ENCODE measurements around the gene MEIOB. TPM values are rescaled to one million over a fixed set of nuclear protein-coding genes. Genes with fewer than 3 reads are reported as not detected.

MEIOB gene
- polyA plus RNA-seq, 4 donors: 0.25 to 3.1 (median 1.00) TPM

DNA sequence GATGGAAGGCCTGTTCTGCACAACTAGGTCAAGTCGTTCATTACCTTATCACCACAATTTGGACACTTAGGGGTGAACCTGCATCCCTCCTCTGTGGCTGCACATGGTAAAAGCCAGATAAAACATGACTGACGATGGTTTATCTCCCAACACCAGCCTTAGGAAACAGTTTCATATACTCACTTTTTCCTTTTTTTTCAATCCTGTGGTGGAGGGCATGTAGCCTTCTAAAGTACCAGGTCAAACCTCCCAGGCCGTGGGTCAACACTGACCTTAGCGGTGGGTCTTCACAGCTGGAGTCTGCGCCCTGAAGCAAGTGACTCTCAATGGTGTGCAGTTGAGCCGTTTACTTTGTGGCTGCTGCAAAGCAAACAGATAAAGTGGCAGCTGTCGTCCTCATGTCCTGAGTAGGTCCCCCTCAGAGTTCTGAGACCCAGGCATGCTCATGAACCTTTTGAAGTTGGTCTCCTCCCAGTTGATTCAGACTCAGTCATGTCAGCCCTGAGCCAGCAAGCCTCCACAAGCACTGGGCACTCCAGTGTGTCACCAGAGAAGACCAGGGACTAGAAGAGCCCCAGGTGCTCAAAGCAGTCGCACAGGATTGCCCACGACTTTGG, 39.0 kb downstream of the MEIOB start:
- no peak for DNase-seq (ENCODE audit: low read depth in 4 of 4, low spot score in 3 of 4)

GRCh38 chr16:1831186-1832075, 40.5 kb downstream of the MEIOB start:
- no peak for DNase-seq (ENCODE audit: low read depth in 4 of 4, low spot score in 3 of 4)

GRCh38 chr16:1830213-1830612, 41.8 kb downstream of the MEIOB start:
- DNase-seq (ENCODE audit: low read depth in 4 of 4, low spot score in 3 of 4): no peak

DNA sequence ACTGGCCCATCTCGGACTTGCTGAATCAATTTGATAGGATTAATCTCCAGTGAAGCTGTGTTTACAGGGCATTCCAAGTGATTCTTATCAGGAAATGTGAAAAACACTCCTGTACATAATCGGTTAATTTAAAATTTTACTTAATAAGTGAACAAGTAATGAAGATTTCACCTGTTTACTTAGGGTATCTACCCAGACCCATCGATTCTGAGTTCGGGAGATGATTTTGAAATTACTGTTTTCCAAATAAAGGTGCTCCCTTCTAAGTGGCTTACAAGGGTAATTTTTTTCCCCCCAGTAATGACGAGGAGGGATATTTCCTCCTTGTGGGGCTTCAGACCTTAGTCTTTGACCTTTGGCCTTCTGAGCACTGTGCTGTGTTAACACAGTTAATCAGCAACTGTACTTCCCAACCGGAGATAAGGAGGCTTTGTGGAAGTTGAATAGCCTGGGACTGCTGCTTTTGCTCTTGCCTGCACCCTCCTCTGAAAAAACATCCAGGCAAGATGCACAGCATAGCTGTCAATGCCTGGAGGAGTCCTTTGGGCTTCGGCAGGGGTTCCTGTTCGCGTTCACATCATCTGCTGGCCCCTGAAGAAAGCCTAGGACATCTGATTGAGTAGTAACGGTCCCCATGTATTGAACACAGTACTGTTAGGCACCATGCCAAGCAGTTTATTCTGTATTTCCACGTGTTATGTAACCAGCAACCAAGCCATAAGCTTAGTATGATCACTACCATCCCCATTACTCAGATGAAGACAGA, 43.1 kb downstream of the MEIOB start:
- no peak for DNase-seq (ENCODE audit: low read depth in 4 of 4, low spot score in 3 of 4)

- peak; percentile 84 to 90 (median 88) for DNase-seq (ENCODE audit: low read depth in 4 of 4, low spot score in 3 of 4)
Measured at GRCh38 chr16:1826691-1827573, 45.0 kb downstream of the MEIOB start, which contains the start of the genes FAHD1 and HAGH. Gene FAHD1 (plus strand): TSS chr16:1827206. CDS start chr16:1827239, 33 bp downstream. Gene HAGH (minus strand): TSS chr16:1826825. CDS start chr16:1826787, 38 bp downstream.

- DNase-seq (ENCODE audit: low read depth in 4 of 4, low spot score in 3 of 4): peak in 1 of 4 donors; percentile 29
Measured at GRCh38 chr16:1825864-1826690, 45.9 kb downstream of the MEIOB start.

DNA sequence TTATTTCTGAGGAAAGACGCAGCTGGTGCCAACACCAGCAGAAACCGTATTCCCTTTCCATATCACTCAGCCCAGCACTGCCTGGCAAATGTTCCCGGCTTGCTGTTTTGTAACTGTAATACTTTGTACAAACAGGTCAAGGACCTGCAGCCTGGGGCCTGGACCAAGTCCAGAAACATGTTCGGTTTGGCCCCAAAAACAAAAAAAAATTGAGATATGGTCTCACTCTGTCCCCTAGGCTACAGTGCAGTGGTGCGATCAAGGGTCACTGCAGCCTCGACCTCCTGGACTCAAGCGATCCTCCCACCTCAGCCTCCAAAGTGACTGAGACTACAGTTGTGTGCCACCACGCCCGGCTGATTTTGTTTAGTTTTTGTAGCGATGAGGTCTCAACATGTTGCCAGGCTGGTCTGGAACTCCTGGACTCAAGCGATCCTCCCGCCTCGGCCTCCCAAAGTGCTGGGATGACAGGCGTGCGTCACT, 46.5 kb downstream of the MEIOB start:
- DNase-seq (ENCODE audit: low read depth in 4 of 4, low spot score in 3 of 4): no peak

DNA sequence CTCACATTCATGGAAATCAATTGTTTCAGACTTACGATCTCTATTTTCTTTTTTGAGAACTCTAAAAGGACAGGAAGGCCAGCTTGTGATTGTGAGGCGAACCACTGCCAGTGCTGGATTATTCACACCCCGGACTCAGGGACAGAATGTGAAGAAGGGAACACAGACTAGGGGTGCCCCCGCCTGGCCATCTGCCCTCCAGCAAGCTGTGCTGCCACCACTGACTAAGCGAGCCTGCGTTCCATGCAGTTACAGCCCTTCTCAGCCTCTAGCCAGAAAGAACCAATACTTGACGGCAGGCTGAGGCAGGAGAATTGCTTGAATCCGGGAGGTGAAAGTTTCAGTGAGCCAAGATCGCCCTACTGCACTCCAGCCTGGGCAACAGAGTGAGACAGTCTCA, 48.1 kb downstream of the MEIOB start:
- no peak for DNase-seq (ENCODE audit: low read depth in 4 of 4, low spot score in 3 of 4)

DNA sequence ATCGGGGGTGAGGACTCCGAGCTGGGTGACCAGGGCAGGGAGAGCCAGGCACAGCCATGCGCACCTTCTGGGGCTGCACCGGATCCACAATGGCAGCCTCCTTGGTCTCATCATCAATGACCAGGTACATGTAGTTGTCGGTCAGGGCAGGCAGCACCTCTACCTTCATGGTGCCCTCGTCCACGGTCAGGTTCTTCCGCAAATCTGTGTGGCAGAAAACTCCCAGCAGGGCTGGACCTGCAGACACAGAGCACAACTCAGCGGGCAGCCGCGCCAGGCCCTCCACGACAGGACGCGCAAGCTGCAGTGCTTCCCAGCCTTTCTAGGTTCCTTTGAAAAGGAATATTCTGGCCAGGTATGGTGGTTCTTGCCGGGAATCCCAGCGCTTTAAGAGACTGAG, 49.2 kb downstream of the MEIOB start:
- no peak for DNase-seq (ENCODE audit: low read depth in 4 of 4, low spot score in 3 of 4)

GRCh38 chr16:1821861-1822611, 49.9 kb downstream of the MEIOB start:
- DNase-seq (ENCODE audit: low read depth in 4 of 4, low spot score in 3 of 4): no peak

- no peak for DNase-seq (ENCODE audit: low read depth in 4 of 4, low spot score in 3 of 4)
Measured at GRCh38 chr16:1820946-1821290, 51.0 kb downstream of the MEIOB start.

GRCh38 chr16:1820096-1820945, 51.6 kb downstream of the MEIOB start:
- DNase-seq (ENCODE audit: low read depth in 4 of 4, low spot score in 3 of 4): no peak

- no peak for DNase-seq (ENCODE audit: low read depth in 4 of 4, low spot score in 3 of 4)
Measured at GRCh38 chr16:1819611-1820010, 52.4 kb downstream of the MEIOB start.

DNA sequence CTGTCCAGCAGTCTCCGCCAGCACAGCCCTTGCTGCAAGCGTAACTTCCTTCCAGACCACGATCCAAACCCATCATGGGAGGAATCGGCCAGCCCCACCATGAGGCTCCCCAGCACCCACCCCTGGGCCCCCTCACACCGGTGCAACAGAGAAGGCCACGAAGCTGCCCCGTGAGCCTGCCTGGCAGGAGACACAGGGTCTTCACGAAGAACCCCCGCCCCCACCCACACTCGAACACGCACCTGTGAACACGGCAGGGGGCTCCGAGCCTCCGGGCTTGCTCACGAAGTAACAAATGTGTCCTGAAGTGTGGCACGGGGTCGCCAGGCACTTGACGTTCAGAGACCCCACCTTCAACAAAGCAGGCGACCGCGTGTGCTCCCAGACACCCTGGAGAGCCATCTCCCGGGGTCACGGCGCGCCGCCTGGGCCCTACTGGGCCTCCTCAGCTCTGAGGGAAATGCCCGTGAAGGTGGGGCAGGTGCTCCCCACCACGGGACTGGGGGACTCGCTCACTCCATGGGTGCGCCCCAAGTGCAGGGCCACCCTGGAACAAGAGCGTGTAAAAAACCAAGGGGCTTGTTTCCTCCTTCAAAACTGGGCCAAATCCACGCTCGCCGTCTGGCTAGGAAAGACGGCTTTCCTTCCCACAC, 53.0 kb downstream of the MEIOB start:
- DNase-seq (ENCODE audit: low read depth in 4 of 4, low spot score in 3 of 4): no peak

DNA sequence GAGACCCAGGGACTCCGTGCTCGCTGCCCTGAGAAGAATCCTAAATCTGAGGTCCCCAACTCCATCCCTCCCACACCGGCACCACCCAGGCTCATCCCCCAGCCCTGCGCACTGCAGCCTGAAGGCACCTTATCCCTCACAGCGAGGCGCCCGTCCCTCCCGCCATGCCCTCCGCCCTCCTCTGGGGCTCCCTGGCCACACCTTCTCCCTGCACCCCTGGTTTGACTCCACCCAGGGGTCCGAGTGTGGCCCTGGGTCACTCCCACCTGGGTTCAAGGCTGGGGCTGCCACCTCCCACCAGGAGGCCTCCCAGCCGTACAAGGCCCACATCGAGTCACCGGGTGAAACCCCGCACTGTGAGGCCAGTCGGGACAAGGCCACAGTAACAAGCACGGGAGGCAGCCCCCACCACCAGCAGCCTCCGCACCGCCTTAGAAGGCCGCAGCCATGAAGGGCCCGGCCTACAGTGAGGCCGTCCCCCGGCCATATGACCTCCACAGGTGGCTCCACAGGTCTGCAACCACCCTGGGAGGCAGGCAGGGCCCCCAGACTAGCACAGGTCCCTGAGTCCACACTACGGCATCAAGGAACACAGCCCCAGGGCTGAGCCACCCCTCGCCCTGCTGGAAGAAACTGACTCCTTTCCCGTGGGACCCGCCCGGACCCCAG, 53.6 kb downstream of the MEIOB start:
- no peak for DNase-seq (ENCODE audit: low read depth in 4 of 4, low spot score in 3 of 4)

- no peak for DNase-seq (ENCODE audit: low read depth in 4 of 4, low spot score in 3 of 4)
Measured at GRCh38 chr16:1817716-1818115, 54.2 kb downstream of the MEIOB start.

GRCh38 chr16:1817276-1817589, 54.7 kb downstream of the MEIOB start:
- no peak for DNase-seq (ENCODE audit: low read depth in 4 of 4, low spot score in 3 of 4)
